BJ (cell line): ENCODE measurements around the gene CCDC116. TPM values are rescaled to one million over a fixed set of nuclear protein-coding genes. Genes with fewer than 3 reads are reported as not detected.

Source experiments
- CTCF ChIA-PET: fragments of 350-600 bp; formaldehyde crosslinking; extraction: SDS; loops from one replicate; lab custom pipeline; 2021; ENCODE audit warnings: antibody characterized with exemption, inconsistent platforms; lab: Yijun Ruan, JAX
- POLR2A ChIA-PET: fragments of 300-600 bp; sonication (Branson Sonifier 250); formaldehyde crosslinking; extraction: SDS; loops from one replicate; lab custom pipeline; 2021; ENCODE audit warnings: antibody characterized with exemption; lab: Charles Lee
- DNase-seq: peaks from one replicate; pipeline ENCODE4 v3.0.0-alpha.2; 2011; ENCODE audit warnings: low read depth
- H3K27me3 ChIP-seq: 2 replicates; pipeline ENCODE4 v1.6.0; 2011; ENCODE audit warnings: low read length; ENCODE audit not compliant: control insufficient read depth, insufficient read depth
- H3K36me3 ChIP-seq: 2 replicates; pipeline ENCODE4 v1.5.1; 2011; ENCODE audit warnings: low read length; ENCODE audit not compliant: control insufficient read depth, insufficient read depth
- H3K4me3 ChIP-seq: 2 replicates; pipeline ENCODE4 v1.5.1; 2011; ENCODE audit warnings: low read depth, mild to moderate bottlenecking, control low read depth, low read length
- polyA plus RNA-seq: library from polyadenylated mRNA; depleted of rRNA; stranded (reverse); fragments of >200 nt; gene quantifications from 2 replicates; pipeline ENCODE4 v1.2.3, GENCODE V29; 2011
- TF ChIP-seq, protein P1 (sequence below): IDR thresholded peaks from 2 replicates; pipeline ENCODE4 v1.5.1; 2011; ENCODE audit warnings: low read depth, mild to moderate bottlenecking, control low read depth, inconsistent platforms, low read length, moderate library complexity; ENCODE audit not compliant: insufficient read depth

CCDC116 gene
- polyA plus RNA-seq, 1 experiment, result 0.13 TPM

- POLR2A ChIA-PET, result no interaction called here
- Histone ChIP-seq H3K27me3 (no peaks in the 10 kb centered on the region), H3K4me3 (no peak overlapping the region), H3K36me3 (peaks cover 35% of the 10 kb centered on the region)
- DNase-seq, result no peak
- TF ChIP-seq, protein P1, sequence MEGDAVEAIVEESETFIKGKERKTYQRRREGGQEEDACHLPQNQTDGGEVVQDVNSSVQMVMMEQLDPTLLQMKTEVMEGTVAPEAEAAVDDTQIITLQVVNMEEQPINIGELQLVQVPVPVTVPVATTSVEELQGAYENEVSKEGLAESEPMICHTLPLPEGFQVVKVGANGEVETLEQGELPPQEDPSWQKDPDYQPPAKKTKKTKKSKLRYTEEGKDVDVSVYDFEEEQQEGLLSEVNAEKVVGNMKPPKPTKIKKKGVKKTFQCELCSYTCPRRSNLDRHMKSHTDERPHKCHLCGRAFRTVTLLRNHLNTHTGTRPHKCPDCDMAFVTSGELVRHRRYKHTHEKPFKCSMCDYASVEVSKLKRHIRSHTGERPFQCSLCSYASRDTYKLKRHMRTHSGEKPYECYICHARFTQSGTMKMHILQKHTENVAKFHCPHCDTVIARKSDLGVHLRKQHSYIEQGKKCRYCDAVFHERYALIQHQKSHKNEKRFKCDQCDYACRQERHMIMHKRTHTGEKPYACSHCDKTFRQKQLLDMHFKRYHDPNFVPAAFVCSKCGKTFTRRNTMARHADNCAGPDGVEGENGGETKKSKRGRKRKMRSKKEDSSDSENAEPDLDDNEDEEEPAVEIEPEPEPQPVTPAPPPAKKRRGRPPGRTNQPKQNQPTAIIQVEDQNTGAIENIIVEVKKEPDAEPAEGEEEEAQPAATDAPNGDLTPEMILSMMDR, result no peak
- CTCF ChIA-PET, result no interaction called here
These were observed 50.0 kb downstream of the CCDC116 start for GRCh38 chr22:21682385-21683175.

GRCh38 chr22:21683401-21683811, 50.8 kb downstream of the CCDC116 start:
- ChIA-PET CTCF (no interaction called here), POLR2A (no interaction called here)
- no peaks in the 10 kb centered on the region for H3K27me3 ChIP-seq
- DNase-seq, result no peak
- peaks cover 36% of the 10 kb centered on the region for H3K36me3 ChIP-seq
- TF ChIP-seq, protein P1, result no peak
- H3K4me3 ChIP-seq, result no peak overlapping the region

DNA sequence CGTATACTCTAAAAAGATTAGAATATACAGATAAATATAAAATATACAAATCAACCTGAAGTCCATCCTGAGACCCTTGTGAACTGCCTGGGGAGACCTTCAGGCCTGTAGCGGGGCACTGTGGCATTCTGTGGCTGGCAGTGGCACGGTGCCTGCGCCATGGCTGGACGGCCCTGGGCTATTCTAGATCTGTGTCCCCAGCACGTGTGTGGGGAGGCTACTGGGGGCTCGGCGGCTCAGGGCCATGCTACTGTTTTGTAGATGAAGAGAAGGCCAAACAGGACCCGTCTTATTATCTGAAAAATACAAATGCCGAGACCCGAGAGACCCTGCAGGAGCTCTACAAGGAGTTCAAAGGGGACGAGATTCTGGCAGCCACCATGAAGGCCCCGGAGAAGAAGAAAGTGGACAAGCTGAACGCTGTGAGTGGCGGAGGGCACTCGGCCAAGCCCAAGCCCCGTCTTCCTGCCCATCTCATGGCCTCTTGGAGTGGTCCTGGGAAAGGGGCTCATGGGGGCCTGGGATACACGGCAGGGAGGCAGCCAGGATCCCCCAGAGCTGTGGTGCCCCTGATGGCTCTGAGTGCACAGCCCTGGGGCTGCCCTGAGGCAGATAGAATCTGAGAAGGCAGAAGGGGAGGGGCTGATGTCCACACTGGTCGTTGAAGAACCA, 52.1 kb downstream of the CCDC116 start:
- TF ChIP-seq, protein P1, result no peak
- no peak for DNase-seq
- CTCF ChIA-PET, result interaction anchor here (1.2 kb wide), 1 partner anchor 253 kb away, joined by 5 read pairs; no protein-coding TSS in a partner anchor
- Histone ChIP-seq H3K27me3 (no peaks in the 10 kb centered on the region), H3K36me3 (peaks cover 42% of the 10 kb centered on the region), H3K4me3 (no peak overlapping the region)
- POLR2A ChIA-PET, result no interaction called here

DNA sequence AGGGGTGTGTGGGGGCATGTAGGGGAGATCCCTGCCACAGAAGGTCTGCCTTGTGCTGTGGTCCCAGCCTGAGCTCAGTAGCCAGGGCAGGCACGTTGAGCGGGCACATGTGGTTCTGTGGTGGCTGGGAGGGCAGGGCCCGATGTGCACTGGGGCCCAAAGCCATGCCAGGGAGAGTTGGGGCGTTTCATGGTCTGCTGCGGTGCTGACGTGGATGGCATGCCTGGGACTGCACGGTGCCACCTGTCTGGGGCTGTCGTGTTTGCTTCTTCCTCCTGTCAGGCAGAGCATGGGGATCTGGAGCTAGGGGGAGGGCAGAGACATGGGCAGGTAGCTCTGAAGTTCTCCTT, 52.6 kb downstream of the CCDC116 start:
- TF ChIP-seq, protein P1, result no peak
- peaks cover 44% of the 10 kb centered on the region for H3K36me3 ChIP-seq
- H3K4me3 ChIP-seq, result no peak overlapping the region
- POLR2A ChIA-PET, result no interaction called here
- no peaks in the 10 kb centered on the region for H3K27me3 ChIP-seq
- CTCF ChIA-PET, result interaction anchor here (1.2 kb wide), 1 partner anchor 253 kb away, joined by 5 read pairs; no protein-coding TSS in a partner anchor
- DNase-seq, result no peak

- ChIA-PET CTCF (no interaction called here), POLR2A (no interaction called here)
- TF ChIP-seq, protein P1, result no peak
- Histone ChIP-seq H3K36me3 (peaks cover 45% of the 10 kb centered on the region), H3K4me3 (no peak overlapping the region), H3K27me3 (no peaks in the 10 kb centered on the region)
- DNase-seq, result no peak
These were observed 53.6 kb downstream of the CCDC116 start for GRCh38 chr22:21686193-21686608.
